HepG2 (cell line): ENCODE data around the gene CCDC157. TPM values are rescaled to one million over a fixed set of nuclear protein-coding genes. Genes with fewer than 3 reads are reported as not detected.

Experiments
- BORCS8-MEF2B ChIP-seq: sonication (generic); formaldehyde crosslinking; IDR thresholded peaks from 2 replicates; pipeline ENCODE4 v1.8.0; 2022; ENCODE audit warnings: mild to moderate bottlenecking, missing genetic modification reagents
- CREB1 ChIP-seq, 2 experiments: fragments of 450-650 bp in 1 of 2; IDR thresholded peaks; 2 replicates each; pipeline ENCODE4 v1.6.1; 2016 to 2017; ENCODE audit warnings: control low read depth in 1 of 2, mild to moderate bottlenecking in 1 of 2, missing compliant biosample characterization in 1 of 2, missing genetic modification characterization in 1 of 2
- DPF2 ChIP-seq: sonication (generic); formaldehyde crosslinking; IDR thresholded peaks from 2 replicates; pipeline ENCODE4 v1.4.0; 2020; ENCODE audit warnings: mild to moderate bottlenecking, low read depth, missing genetic modification reagents, borderline replicate concordance
- MAFK ChIP-seq, 2 experiments: IDR thresholded peaks in 1 of 2; conservative IDR thresholded peaks in 1 of 2; 2 replicates each; pipeline ENCODE4 v1.6.1; 2011; ENCODE audit warnings: improper control_type of control experiment in 2 of 2, low read length in 2 of 2
- MATR3 ChIP-seq: sonication (generic); formaldehyde crosslinking; IDR thresholded peaks from 2 replicates; pipeline ENCODE4 v1.4.0; 2020; ENCODE audit warnings: missing genetic modification reagents
- NFKBIZ ChIP-seq: IDR thresholded peaks from 2 replicates; pipeline ENCODE4 v1.6.1; 2018; ENCODE audit warnings: missing genetic modification reagents, missing compliant biosample characterization
- NR1H2 ChIP-seq: sonication (generic); formaldehyde crosslinking; IDR thresholded peaks from 2 replicates; pipeline ENCODE4 v1.8.1; 2022; ENCODE audit warnings: low read depth, missing genetic modification reagents, borderline replicate concordance
- POGZ ChIP-seq: sonication (generic); formaldehyde crosslinking; IDR thresholded peaks from 2 replicates; pipeline ENCODE4 v1.4.0; 2020; ENCODE audit warnings: mild to moderate bottlenecking, missing genetic modification reagents
- POLR2G ChIP-seq: fragments of 200-400 bp; formaldehyde crosslinking; IDR thresholded peaks from 2 replicates; pipeline ENCODE4 v1.6.1; 2018; ENCODE audit warnings: mild to moderate bottlenecking, low read depth, low read length, moderate library complexity
- ZFP90 ChIP-seq: sonication (generic); formaldehyde crosslinking; IDR thresholded peaks from 2 replicates; pipeline ENCODE4 v1.8.0; 2022; ENCODE audit warnings: missing genetic modification reagents, mild to moderate bottlenecking, inconsistent platforms, borderline replicate concordance
- ZFX ChIP-seq: sonication (generic); formaldehyde crosslinking; IDR thresholded peaks from 2 replicates; pipeline ENCODE4 v1.4.0; 2020; ENCODE audit warnings: mild to moderate bottlenecking, low read depth, missing genetic modification reagents, moderate library complexity
- ZNF296 ChIP-seq: sonication (generic); formaldehyde crosslinking; conservative IDR thresholded peaks from 2 replicates; pipeline ENCODE4 v1.5.0; 2020; ENCODE audit warnings: mild to moderate bottlenecking, missing genetic modification reagents
- ZNF558 ChIP-seq: sonication (generic); formaldehyde crosslinking; IDR thresholded peaks from 2 replicates; pipeline ENCODE4 v1.9.0; 2022; ENCODE audit warnings: mild to moderate bottlenecking, missing genetic modification reagents, borderline replicate concordance
- ZNF678 ChIP-seq: sonication (generic); formaldehyde crosslinking; IDR thresholded peaks from 2 replicates; pipeline ENCODE4 v1.4.0; 2020; ENCODE audit warnings: mild to moderate bottlenecking, missing genetic modification reagents
- ZNF75D ChIP-seq: sonication (generic); formaldehyde crosslinking; IDR thresholded peaks from 2 replicates; pipeline ENCODE4 v1.8.1; 2023; ENCODE audit warnings: missing genetic modification reagents, mild to moderate bottlenecking, borderline replicate concordance
- ZSCAN29 ChIP-seq: sonication (generic); formaldehyde crosslinking; conservative IDR thresholded peaks from 2 replicates; pipeline ENCODE4 v1.4.0; 2020; ENCODE audit warnings: mild to moderate bottlenecking, missing genetic modification reagents
- polyA plus RNA-seq, 8 experiments: library from polyadenylated mRNA; depleted of rRNA in 3 of 8; stranded (reverse) in 7 of 8; unstranded in 1 of 8; fragments of >200 nt; fragmentation: Illumina TruSeq in 4 of 8; extraction: Trizol in 4 of 8; gene quantifications; 2 replicates each; pipeline versions ENCODE4 v1.2.1 to v1.2.3, GENCODE V29; 2011 to 2016; ENCODE audit warnings: low read depth in 4 of 8, missing spikeins in 1 of 8, mixed read lengths in 1 of 8; ENCODE audit not compliant: insufficient read depth in 1 of 8
- total RNA-seq, 5 experiments: library from RNA; depleted of rRNA; stranded (reverse); fragments of >200 nt; fragmentation: Illumina TruSeq; extraction: Trizol; gene quantifications; 2 replicates each; pipeline ENCODE4 v1.2.3, GENCODE V29; 2016; ENCODE audit warnings: low read depth in 1 of 5
- TF ChIP-seq, protein P1 (sequence below): fragments of 450-650 bp; IDR thresholded peaks from 2 replicates; pipeline ENCODE4 v1.6.1; 2016
- TF ChIP-seq, protein P2 (sequence below): sonication (generic); formaldehyde crosslinking; IDR thresholded peaks from 2 replicates; pipeline ENCODE4 v1.4.0; 2020; ENCODE audit warnings: low read depth, mild to moderate bottlenecking, missing genetic modification reagents
- TF ChIP-seq, protein P3 (sequence below): sonication (generic); formaldehyde crosslinking; conservative IDR thresholded peaks from 2 replicates; pipeline ENCODE4 v1.4.0; 2020; ENCODE audit warnings: missing genetic modification reagents
- TF ChIP-seq, protein P4 (sequence below): sonication (generic); formaldehyde crosslinking; IDR thresholded peaks from 2 replicates; pipeline ENCODE4 v1.8.0; 2022; ENCODE audit warnings: mild to moderate bottlenecking, missing genetic modification reagents, moderate library complexity
- TF ChIP-seq, protein P5 (sequence below): sonication (generic); formaldehyde crosslinking; IDR thresholded peaks from 2 replicates; pipeline ENCODE4 v1.5.0; 2020; ENCODE audit warnings: mild to moderate bottlenecking, missing genetic modification reagents
- TF ChIP-seq, protein P6 (sequence below), 2 experiments: fragments of 450-650 bp in 1 of 2; sonication (generic) in 1 of 2; formaldehyde crosslinking; IDR thresholded peaks; 2 replicates each; pipeline versions ENCODE4 v1.5.0 to v1.8.0; 2020 to 2022; ENCODE audit warnings: mild to moderate bottlenecking in 1 of 2, missing genetic modification reagents in 1 of 2

The CCDC157 gene
- total and polyA plus RNA-seq, 2 of the 13 experiments (the other 11 are each of a cell fraction or from before 2014, with no cell fraction given), result 1.4 to 1.6 TPM

DNA sequence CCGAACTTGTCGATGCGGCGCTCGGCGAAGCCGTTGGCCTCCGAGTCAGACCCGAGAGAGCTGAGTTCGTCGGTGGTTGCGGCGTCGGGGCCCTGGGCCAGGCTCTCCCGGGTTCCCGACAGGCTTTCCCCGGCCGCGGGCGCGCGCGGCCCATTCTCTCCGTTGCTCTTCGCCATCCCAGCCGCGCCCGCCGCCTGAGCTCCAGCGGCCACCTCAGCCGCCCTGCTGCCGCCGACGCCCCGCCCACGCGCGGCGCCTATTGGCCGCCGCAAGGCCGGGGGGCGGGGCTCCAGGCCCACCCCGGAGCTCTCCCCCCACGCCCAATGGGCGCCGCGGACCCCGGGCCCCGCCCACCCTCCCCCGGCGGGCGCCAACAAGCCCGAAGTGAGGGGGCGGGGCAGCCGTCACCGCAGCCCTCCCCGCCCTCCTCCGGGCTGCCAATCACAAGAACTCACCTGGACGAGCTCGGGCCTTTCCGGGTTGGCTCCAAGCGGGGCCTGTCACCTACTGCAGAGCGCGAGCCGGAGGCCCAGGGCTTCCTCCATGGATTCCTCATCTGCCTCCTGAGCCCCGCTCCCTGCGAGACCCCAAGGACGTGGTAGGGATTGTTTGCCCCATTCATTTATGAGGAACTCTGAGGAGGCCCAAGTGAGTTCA lies 30.0 kb upstream of the CCDC157 start, which contains the start of gene TBC1D10A (continued):
- peak; percentile 63; the same call in 1 of the 2 replicates for TF ChIP-seq POLR2G
- TF ChIP-seq ZSCAN29 (CRISPR knock-in tag), result no peak
- TF ChIP-seq MAFK (conservative IDR thresholded peaks at IDR 0.05 in 1 of 2, IDR thresholded peaks at IDR 0.05 in 1 of 2; ENCODE audit: low read length in 2 of 2), result no peak
- no peak for TF ChIP-seq ZFP90
- no peak for TF ChIP-seq ZNF678 (CRISPR knock-in tag)
- no peak for TF ChIP-seq CREB1 (IDR thresholded peaks at IDR 0.05)
- TF ChIP-seq CREB1 (CRISPR knock-in tag; IDR thresholded peaks at IDR 0.05), result no peak
- TF ChIP-seq NFKBIZ, result no peak
- TF ChIP-seq, protein P1, sequence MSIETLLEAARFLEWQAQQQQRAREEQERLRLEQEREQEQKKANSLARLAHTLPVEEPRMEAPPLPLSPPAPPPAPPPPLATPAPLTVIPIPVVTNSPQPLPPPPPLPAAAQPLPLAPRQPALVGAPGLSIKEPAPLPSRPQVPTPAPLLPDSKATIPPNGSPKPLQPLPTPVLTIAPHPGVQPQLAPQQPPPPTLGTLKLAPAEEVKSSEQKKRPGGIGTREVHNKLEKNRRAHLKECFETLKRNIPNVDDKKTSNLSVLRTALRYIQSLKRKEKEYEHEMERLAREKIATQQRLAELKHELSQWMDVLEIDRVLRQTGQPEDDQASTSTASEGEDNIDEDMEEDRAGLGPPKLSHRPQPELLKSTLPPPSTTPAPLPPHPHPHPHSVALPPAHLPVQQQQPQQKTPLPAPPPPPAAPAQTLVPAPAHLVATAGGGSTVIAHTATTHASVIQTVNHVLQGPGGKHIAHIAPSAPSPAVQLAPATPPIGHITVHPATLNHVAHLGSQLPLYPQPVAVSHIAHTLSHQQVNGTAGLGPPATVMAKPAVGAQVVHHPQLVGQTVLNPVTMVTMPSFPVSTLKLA, result no peak
- TF ChIP-seq NR1H2, result no peak
- no peak for TF ChIP-seq DPF2 (CRISPR knock-in tag)
- no peak for TF ChIP-seq MATR3 (CRISPR knock-in tag)
- TF ChIP-seq ZNF558, result 0 out of 2 replicates have a peak, but pooled peaks have one; percentile 62
- TF ChIP-seq, protein P2, sequence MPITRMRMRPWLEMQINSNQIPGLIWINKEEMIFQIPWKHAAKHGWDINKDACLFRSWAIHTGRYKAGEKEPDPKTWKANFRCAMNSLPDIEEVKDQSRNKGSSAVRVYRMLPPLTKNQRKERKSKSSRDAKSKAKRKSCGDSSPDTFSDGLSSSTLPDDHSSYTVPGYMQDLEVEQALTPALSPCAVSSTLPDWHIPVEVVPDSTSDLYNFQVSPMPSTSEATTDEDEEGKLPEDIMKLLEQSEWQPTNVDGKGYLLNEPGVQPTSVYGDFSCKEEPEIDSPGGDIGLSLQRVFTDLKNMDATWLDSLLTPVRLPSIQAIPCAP, result no peak
- TF ChIP-seq BORCS8-MEF2B (CRISPR knock-in tag), result no peak
- no peak for TF ChIP-seq ZNF296 (CRISPR knock-in tag)
- TF ChIP-seq, protein P3, sequence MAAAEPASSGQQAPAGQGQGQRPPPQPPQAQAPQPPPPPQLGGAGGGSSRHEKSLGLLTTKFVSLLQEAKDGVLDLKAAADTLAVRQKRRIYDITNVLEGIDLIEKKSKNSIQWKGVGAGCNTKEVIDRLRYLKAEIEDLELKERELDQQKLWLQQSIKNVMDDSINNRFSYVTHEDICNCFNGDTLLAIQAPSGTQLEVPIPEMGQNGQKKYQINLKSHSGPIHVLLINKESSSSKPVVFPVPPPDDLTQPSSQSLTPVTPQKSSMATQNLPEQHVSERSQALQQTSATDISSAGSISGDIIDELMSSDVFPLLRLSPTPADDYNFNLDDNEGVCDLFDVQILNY (CRISPR knock-in tag), result no peak
- 0 out of 2 replicates have a peak, but pooled peaks have one; percentile 18 for TF ChIP-seq POGZ (CRISPR knock-in tag)
- TF ChIP-seq, protein P4, sequence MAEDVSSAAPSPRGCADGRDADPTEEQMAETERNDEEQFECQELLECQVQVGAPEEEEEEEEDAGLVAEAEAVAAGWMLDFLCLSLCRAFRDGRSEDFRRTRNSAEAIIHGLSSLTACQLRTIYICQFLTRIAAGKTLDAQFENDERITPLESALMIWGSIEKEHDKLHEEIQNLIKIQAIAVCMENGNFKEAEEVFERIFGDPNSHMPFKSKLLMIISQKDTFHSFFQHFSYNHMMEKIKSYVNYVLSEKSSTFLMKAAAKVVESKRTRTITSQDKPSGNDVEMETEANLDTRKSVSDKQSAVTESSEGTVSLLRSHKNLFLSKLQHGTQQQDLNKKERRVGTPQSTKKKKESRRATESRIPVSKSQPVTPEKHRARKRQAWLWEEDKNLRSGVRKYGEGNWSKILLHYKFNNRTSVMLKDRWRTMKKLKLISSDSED (CRISPR knock-in tag), result no peak
- TF ChIP-seq, protein P5, sequence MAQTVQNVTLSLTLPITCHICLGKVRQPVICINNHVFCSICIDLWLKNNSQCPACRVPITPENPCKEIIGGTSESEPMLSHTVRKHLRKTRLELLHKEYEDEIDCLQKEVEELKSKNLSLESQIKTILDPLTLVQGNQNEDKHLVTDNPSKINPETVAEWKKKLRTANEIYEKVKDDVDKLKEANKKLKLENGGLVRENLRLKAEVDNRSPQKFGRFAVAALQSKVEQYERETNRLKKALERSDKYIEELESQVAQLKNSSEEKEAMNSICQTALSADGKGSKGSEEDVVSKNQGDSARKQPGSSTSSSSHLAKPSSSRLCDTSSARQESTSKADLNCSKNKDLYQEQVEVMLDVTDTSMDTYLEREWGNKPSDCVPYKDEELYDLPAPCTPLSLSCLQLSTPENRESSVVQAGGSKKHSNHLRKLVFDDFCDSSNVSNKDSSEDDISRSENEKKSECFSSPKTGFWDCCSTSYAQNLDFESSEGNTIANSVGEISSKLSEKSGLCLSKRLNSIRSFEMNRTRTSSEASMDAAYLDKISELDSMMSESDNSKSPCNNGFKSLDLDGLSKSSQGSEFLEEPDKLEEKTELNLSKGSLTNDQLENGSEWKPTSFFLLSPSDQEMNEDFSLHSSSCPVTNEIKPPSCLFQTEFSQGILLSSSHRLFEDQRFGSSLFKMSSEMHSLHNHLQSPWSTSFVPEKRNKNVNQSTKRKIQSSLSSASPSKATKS (CRISPR knock-in tag), result no peak
- TF ChIP-seq ZNF75D (CRISPR knock-in tag), result no peak
- TF ChIP-seq, protein P6, sequence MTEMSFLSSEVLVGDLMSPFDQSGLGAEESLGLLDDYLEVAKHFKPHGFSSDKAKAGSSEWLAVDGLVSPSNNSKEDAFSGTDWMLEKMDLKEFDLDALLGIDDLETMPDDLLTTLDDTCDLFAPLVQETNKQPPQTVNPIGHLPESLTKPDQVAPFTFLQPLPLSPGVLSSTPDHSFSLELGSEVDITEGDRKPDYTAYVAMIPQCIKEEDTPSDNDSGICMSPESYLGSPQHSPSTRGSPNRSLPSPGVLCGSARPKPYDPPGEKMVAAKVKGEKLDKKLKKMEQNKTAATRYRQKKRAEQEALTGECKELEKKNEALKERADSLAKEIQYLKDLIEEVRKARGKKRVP (CRISPR knock-in tag; IDR thresholded peaks at IDR 0.05), result no peak
- TF ChIP-seq ZFX, result peak; percentile 88
